Measurements from ENCODE around the gene TREX2. TPM values are rescaled to one million over a fixed set of nuclear protein-coding genes. Genes with fewer than 3 reads are reported as not detected.

The TREX2 gene
- polyA plus RNA-seq, 3 donors = 0.37 to 0.75 (median 0.64) TPM

GRCh38 chrX:153459986-153460385 lies 14.1 kb upstream of the TREX2 start:
- no peak for DNase-seq (ENCODE audit: extremely low read depth in 1 of 11, low read depth in 9 of 11, low spot score in 4 of 11)

- DNase-seq (ENCODE audit: extremely low read depth in 1 of 11, low read depth in 9 of 11, low spot score in 4 of 11) = no peak
These were observed 12.6 kb upstream of the TREX2 start for GRCh38 chrX:153458476-153458875.

- no peak for DNase-seq (ENCODE audit: extremely low read depth in 1 of 11, low read depth in 9 of 11, low spot score in 4 of 11)
These were observed 12.1 kb upstream of the TREX2 start for GRCh38 chrX:153457827-153458466.

- DNase-seq (ENCODE audit: extremely low read depth in 1 of 11, low read depth in 9 of 11, low spot score in 4 of 11) = no peak
These were observed 11.4 kb upstream of the TREX2 start for GRCh38 chrX:153457136-153457825.

GRCh38 chrX:153456704-153457103 lies 10.8 kb upstream of the TREX2 start:
- no peak for DNase-seq (ENCODE audit: extremely low read depth in 1 of 11, low read depth in 9 of 11, low spot score in 4 of 11)

GRCh38 chrX:153456161-153456560 lies 10.3 kb upstream of the TREX2 start:
- DNase-seq (ENCODE audit: extremely low read depth in 1 of 11, low read depth in 9 of 11, low spot score in 4 of 11) = no peak

GRCh38 chrX:153455571-153455970 lies 9.7 kb upstream of the TREX2 start:
- no peak for DNase-seq (ENCODE audit: extremely low read depth in 1 of 11, low read depth in 9 of 11, low spot score in 4 of 11)

GRCh38 chrX:153454901-153455550 lies 9.2 kb upstream of the TREX2 start:
- no peak for DNase-seq (ENCODE audit: extremely low read depth in 1 of 11, low read depth in 9 of 11, low spot score in 4 of 11)

GRCh38 chrX:153450949-153451277 lies 5.1 kb upstream of the TREX2 start:
- DNase-seq (ENCODE audit: extremely low read depth in 1 of 11, low read depth in 9 of 11, low spot score in 4 of 11) = no peak

GRCh38 chrX:153450114-153450948 lies 4.5 kb upstream of the TREX2 start:
- DNase-seq (ENCODE audit: extremely low read depth in 1 of 11, low read depth in 9 of 11, low spot score in 4 of 11) = no peak

- DNase-seq (ENCODE audit: extremely low read depth in 1 of 11, low read depth in 9 of 11, low spot score in 4 of 11) = no peak
These were observed 3.7 kb upstream of the TREX2 start for GRCh38 chrX:153449368-153450113.

- DNase-seq (ENCODE audit: extremely low read depth in 1 of 11, low read depth in 9 of 11, low spot score in 4 of 11) = no peak
These were observed 2.9 kb upstream of the TREX2 start for GRCh38 chrX:153448556-153449367.

- no peak for DNase-seq (ENCODE audit: extremely low read depth in 1 of 11, low read depth in 9 of 11, low spot score in 4 of 11)
These were observed 1.7 kb upstream of the TREX2 start for GRCh38 chrX:153447581-153447960.

GRCh38 chrX:153446950-153447580 lies 1.2 kb upstream of the TREX2 start:
- DNase-seq (ENCODE audit: extremely low read depth in 1 of 11, low read depth in 9 of 11, low spot score in 4 of 11) = no peak

GRCh38 chrX:153446636-153446936 lies 730 bp upstream of the TREX2 start:
- DNase-seq (ENCODE audit: extremely low read depth in 1 of 11, low read depth in 9 of 11, low spot score in 4 of 11) = no peak

- no peak for DNase-seq (ENCODE audit: extremely low read depth in 1 of 11, low read depth in 9 of 11, low spot score in 4 of 11)
These were observed 575 bp downstream of the TREX2 start for GRCh38 chrX:153445106-153445855.

- DNase-seq (ENCODE audit: extremely low read depth in 1 of 11, low read depth in 9 of 11, low spot score in 4 of 11) = no peak
These were observed 1.4 kb downstream of the TREX2 start for GRCh38 chrX:153444333-153445011.
